Measurements from ENCODE around the gene CD63.

GRCh38 chr12:55703288-55703687 is 25.5 kb downstream of the CD63 start:
- TF ChIP-seq CTCF (IDR thresholded peaks at IDR 0.05; ENCODE audit: low read depth, low read length) (no peak), MAX (IDR thresholded peaks at IDR 0.05; ENCODE audit: low read depth, low read length) (no peak), POLR2A (IDR thresholded peaks at IDR 0.05; ENCODE audit: extremely low read depth, insufficient read length) (no peak), MYC (IDR thresholded peaks at IDR 0.05; ENCODE audit: low read depth, low read length) (no peak)

All from NB4 (cell line).